HG03342 (cell line): ENCODE data around the gene B3GAT2.

ENCODE experiments used
- ATAC-seq: cut with Tn5 transposase; IDR thresholded peaks from one replicate; pipeline ENCODE4 v1.9.1; 2021; ENCODE audit warnings: mild to moderate bottlenecking, moderate library complexity; ENCODE audit not compliant: unreplicated experiment

B3GAT2 gene

DNA sequence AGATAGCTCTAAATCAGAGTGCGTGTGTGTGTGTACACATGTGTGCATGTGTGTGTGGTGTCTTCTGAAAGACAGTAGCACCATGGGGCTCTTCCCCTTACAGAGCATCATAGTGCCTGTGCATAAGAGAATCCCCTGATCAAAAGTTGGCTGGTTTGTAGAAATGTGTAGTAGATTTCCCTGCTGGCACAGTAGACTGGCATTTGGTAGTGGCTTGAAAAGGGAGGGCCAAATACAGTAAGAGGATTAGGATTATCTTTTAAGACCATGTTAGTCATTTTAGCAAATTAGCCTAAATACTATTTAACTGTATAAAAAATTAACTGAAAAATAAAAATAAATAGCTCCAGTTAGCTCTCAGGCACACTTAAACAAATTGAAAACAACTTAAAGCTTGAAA is 112.6 kb downstream of the B3GAT2 start:
- ATAC-seq: no peak

DNA sequence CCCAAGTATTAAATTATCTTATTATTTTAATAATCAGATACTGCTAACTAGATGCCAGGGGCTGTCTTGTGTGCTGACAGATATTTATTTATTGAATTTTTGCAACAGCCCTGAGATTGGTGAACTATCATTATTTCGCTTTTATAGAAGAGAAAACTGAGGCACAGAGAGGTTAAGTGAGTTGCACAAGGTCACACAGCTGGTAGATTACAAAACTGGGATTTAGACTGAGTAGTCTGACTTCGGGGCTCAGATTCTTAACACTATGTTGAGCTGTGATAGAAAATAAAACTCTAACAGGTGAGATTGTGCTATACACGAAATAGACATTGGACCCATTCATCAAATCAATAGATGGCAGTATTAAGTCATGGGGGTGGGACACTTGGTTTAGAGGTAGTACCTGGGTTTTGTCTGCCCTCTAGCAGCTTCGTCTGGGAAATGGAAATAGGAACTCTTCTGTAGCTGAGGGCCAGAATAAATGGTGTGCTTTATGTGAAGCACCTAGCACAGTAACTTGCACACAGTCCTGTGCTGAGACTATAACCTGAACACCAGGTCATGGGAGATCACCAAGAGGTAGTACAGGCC is 113.4 kb downstream of the B3GAT2 start:
- no peak for ATAC-seq

DNA sequence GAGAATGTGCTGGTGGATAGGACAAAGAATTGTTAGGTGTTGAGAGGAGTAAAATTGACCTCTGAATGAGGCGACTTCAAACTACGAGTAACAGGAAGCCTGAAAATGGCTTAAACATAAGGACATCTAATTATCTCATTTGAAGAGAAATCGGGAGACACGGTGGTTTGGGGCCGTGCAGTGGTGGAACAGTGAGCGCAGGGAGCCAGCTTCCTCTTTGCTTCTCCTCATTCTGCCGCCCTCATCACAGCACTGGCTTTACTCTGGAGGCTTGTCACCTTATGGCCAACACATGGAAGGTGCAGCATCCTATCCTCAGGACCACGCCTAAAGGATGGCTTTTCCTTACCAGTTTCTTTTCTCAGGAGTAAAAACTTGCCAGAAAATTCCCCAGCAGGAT is 114.3 kb downstream of the B3GAT2 start:
- no peak for ATAC-seq

DNA sequence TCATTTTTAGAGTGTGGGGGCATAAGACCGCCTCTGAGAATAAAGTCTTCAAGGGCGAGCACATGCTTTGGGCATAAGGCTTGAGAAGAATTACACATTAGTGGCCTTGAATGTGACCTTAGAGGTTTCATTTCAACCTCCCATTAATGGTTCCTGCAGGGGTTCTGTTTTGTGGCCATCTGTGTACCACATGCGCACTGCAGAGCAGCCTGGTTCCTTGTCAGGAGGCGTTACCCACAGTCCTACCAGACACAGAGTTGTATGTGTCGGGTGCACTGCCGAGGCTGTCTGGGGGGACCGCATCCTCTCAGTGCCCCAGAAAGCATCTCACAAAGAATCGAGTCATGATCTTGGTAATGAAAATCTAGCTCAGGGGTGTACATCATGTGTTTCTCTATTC is 115.7 kb downstream of the B3GAT2 start:
- no peak for ATAC-seq

DNA sequence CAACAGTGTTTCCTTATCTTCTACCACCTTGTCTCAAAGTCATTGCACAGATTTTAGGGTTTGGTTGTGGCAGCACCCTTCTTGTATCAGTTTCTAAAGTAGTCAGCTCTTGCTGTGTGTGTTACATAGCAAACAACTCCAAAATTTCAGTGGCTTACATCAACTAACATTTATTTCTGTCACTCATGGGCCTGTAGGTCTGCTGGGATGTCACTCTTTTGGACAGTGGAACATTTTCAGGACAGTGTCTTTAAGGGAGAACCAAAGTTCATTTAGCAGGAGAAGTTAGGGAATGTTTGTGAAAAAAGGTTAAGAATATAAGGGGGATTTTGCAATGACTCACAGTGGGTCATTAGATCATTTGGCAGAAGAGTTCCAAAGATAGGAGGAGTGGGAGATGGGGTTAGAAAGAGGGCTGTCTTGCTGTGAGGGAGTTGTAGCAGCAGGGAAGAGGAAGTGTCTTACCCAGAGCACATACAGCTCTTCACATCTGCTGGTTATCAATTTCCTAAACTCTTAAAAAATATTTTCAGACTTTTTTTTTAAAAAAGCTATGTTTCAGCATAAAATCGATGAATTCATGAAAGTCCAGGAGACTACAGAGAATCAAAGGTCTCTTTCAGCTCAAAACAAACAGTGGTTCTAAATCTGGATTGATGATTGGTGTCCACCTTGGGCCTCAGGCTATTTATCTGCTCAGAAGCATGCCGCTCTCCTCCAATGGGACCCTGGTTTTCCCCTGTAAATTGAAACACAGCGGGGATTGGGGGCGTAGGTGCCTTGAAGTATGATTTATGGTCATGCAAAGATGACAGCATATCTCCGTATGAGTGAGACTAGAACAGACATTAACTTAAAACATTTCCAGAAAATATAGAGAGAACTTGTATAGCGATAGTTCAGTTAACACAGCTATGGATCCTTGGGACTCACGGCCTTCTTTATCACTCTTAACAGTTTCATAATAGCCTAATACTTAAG is 117.3 kb downstream of the B3GAT2 start:
- no peak for ATAC-seq

DNA sequence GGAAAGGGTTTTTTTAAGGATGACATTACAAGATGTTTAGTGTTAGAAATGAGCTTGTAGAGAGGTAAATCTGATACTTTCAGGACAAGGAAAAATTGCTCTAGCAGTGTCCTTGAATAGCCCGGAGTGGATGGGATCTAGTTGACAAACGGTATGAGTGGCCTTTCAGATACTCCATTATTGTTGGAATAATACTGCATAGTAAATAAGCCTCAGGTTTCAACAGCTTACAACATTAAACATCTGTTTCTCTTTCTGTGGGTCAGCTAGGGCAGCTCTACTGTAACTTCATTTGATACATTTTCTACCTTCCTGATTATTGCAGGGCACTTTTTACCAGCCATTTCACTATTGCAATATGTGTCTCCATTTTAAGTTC is 118.0 kb downstream of the B3GAT2 start:
- no peak for ATAC-seq

DNA sequence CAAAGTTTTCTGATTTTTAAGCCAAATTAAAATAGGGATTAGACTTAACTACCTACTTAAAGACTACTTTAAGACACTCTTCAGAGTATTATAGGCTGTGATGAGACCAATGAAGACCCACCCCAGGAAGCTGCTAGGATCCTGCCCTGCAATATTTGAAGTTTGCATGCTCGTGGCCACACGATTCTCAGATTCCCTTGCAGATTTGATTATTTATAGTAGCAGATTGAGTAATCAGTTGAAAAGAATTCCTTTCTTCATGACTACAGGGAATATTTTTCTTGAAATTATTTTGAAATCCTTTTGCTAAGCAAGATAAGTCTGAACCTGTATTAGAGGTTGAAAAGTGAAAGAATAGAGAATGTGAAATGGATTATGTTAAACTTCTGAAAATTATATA is 122.3 kb downstream of the B3GAT2 start:
- no peak for ATAC-seq

DNA sequence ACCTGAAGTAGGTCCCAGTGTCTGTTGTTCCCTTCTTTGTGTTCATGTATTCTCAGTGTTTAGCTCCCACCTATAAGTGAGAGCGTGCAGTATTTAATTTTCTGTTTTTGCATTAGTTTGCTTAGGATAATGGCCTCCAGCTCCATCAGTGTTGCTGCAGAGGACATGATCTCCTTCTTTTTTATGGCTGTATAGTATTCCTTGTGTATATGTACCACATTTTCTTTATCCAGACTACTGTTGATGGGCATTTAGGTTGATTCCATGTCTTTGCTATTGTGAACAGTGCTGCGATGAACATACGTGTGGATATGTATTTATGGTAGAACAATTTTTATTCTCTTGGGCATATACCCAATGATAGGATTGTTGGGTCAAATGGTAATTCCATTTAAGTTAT is 125.4 kb downstream of the B3GAT2 start:
- ATAC-seq: no peak

DNA sequence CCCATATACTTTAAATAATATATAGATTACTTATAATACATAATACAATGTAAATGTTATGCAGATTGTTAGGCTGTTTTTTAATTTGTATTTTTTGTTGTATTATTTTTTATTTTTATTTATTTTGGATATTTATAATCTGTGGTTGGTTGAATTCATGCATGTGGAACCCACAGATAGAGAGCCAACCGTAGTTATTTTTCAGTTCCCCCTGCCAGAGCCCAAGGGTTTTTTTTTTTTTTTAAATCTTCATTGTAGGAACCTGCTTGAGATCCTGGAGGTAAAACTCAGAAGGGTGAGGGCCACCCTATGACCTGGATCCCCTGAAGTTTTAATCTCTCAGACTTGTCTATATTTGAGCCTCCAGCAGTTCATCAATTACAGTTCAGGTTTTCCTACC is 133.2 kb downstream of the B3GAT2 start:
- no peak for ATAC-seq

DNA sequence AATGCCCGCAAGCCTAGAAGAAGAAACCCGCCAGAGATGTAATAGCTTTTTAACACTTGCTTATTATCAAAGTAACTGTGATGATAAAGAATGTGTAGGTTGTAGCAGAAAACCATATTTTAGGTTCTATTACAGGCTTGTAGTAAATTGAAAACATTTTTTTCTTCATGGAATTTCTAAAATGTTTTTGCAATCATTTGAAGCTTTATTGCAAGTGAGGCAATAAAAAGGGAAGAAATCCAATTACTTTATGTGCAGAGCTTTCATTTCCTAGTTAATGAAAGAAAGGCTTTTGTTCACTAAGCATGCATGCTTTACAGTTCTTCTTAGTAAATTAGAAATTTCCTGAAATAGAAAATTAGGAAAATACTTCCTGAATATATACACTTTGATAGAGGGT is 135.1 kb downstream of the B3GAT2 start:
- ATAC-seq: no peak

DNA sequence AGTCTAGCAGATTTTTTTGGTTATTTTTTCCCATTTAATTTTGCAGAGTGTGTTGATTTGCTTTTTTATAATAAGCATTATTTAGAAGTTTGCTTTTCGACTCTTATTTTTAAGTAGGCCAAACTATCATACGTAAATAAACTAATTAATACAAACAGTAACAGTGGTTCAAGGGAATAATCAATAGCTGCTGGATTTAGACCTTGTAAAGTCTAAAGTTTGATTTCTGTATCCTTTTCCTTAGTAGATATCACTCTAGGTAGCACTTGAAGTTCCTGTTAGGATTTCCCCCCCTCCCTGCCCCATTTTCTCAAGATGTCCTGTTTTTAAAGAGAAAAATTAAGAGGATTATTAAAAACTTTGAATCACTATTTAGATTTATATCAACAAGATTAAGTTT is 136.1 kb downstream of the B3GAT2 start:
- ATAC-seq: no peak

DNA sequence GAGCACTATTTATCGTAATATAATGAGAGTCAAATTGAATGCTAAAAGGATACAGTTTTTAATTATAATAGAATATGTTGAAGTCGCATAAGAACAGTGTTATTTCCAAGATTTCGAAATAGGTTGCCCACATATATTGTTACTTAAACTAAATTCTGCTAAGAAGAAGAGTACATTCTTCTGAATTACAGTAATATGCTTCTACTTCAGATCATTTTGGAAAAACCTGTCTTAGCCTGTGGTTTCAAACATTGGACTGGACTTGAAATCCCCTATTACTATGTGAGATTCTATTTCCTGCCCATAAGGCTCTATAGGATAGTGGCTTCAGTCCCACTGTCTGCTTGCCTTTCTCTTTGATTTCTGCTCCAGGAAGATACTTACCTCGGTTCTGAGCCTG is 137.2 kb downstream of the B3GAT2 start:
- no peak for ATAC-seq

DNA sequence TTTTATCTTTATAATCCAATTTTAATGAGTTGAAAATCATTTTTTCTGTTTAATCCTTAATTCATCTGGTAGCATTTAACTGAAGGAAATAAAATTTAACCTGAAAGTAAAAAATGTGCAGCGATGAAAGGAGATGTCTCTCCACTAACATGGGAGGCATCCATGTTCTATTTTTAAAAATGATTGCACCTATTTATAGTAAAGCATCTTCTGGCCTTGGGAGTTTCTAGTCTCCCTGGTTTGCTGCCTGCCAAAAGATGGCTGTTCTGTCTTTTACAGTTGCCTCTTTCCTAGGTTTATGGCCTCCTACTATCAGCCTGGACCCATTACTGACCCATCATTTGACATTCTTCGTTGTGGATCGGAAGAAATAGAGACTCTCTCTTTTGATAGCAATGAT is 143.0 kb downstream of the B3GAT2 start:
- ATAC-seq: no peak

DNA sequence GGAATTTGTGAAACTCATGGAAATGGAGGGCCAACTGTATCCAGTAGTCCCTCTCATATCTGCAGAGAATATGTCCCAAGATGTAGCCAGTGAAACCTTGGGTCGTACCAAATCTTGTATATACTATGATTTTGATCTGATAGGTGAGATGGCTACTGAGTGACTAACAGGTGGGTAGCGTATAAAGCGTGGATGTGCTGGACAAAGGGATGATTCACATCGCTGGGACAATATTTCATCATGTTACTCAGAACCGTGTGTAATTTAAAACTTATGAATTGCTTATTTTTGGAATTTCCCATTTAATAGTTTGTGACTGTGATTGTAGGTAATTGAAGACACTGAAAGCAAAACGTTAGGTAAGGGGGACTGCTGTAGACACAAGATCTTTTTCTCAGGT is 145.1 kb downstream of the B3GAT2 start:
- ATAC-seq: no peak
